LNCaP clone FGC (cell line): ENCODE results near the gene WDR86.

Source experiments
- DNase-seq: peaks from one replicate; pipeline ENCODE4 v3.0.0-alpha.2; 2011; ENCODE audit warnings: low read depth
- H3K4me3 ChIP-seq: 2 replicates; pipeline ENCODE4 v1.5.1; 2011; ENCODE audit warnings: mild to moderate bottlenecking, low read depth, low read length, control low read depth
- CTCF ChIP-seq: IDR thresholded peaks from 2 replicates; pipeline ENCODE4 v1.5.1; 2012; ENCODE audit warnings: mild to moderate bottlenecking; ENCODE audit not compliant: control insufficient read depth, insufficient read depth; ENCODE audit errors: extremely low read depth

Gene WDR86

GRCh38 chr7:151394076-151395035 lies 15.5 kb downstream of the WDR86 start:
- no peak overlapping the region for H3K4me3 ChIP-seq
- no peak for DNase-seq
- no peak for TF ChIP-seq CTCF

- DNase-seq, result no peak
- TF ChIP-seq CTCF, result no peak
- no peak overlapping the region for H3K4me3 ChIP-seq
Observed at GRCh38 chr7:151393031-151393977, 16.5 kb downstream of the WDR86 start.

- DNase-seq, result no peak
- H3K4me3 ChIP-seq, result no peak overlapping the region
- no peak for TF ChIP-seq CTCF
Observed at GRCh38 chr7:151392426-151392825, 17.4 kb downstream of the WDR86 start.

GRCh38 chr7:151392002-151392401 lies 17.8 kb downstream of the WDR86 start:
- TF ChIP-seq CTCF, result no peak
- no peak for DNase-seq

GRCh38 chr7:151391358-151391730 lies 18.5 kb downstream of the WDR86 start:
- H3K4me3 ChIP-seq, result no peak overlapping the region

More at GRCh38 chr7:151392002-151392401, 17.8 kb downstream of the WDR86 start:
- H3K4me3 ChIP-seq, result no peak overlapping the region

More at GRCh38 chr7:151391358-151391730, 18.5 kb downstream of the WDR86 start:
- DNase-seq, result no peak
- no peak for TF ChIP-seq CTCF
